Gastrocnemius medialis (tissue), 4 donors: Measurements from ENCODE around the gene KCNJ1. TPM values are rescaled to one million over a fixed set of nuclear protein-coding genes. Genes with fewer than 3 reads are reported as not detected.

Experiments used
- ATAC-seq, 2 donors: fragments of 150-250 bp; one replicate each; pipeline ENCODE4 v1.9.1; 2016
- DNase-seq, 2 donors: peaks; one replicate each; pipeline ENCODE4 v3.0.0-alpha.2; 2019
- H3K27ac ChIP-seq, 4 donors: fragments of 200-600 bp; sonication (generic); 1 replicate in 1 of 4; 2 replicates in 3 of 4; pipeline ENCODE4 v1.5.1; 2016 to 2018; ENCODE audit warnings: mild to moderate bottlenecking in 2 of 4, moderate library complexity in 1 of 4
- H3K27me3 ChIP-seq, 3 donors: fragments of 200-600 bp; sonication (generic) in 2 of 3; 1 replicate in 1 of 3; 2 replicates in 2 of 3; pipeline versions ENCODE4 v1.5.1 to v1.6.0; 2016 to 2019; ENCODE audit warnings: mild to moderate bottlenecking in 1 of 3, moderate library complexity in 1 of 3
- H3K36me3 ChIP-seq, 2 donors: fragments of 200-600 bp; sonication (generic) in 1 of 2; one replicate each; pipeline ENCODE4 v1.5.1; 2017 to 2018
- H3K4me1 ChIP-seq, 2 donors: fragments of 200-600 bp; sonication (generic) in 1 of 2; one replicate each; pipeline ENCODE4 v1.5.1; 2016 to 2017; ENCODE audit warnings: mild to moderate bottlenecking in 2 of 2
- H3K4me3 ChIP-seq, 4 donors: fragments of 200-600 bp; sonication (generic) in 3 of 4; 1 replicate in 1 of 4; 2 replicates in 3 of 4; pipeline ENCODE4 v1.5.1; 2016 to 2019; ENCODE audit warnings: mild to moderate bottlenecking in 2 of 4
- H3K9me3 ChIP-seq, 3 donors: fragments of 200-600 bp; sonication (generic) in 2 of 3; 1 replicate in 1 of 3; 2 replicates in 2 of 3; pipeline ENCODE4 v1.5.1; 2016 to 2019
- POLR2A ChIP-seq, 2 donors: fragments of 450-650 bp; IDR thresholded peaks; one replicate each; pipeline ENCODE4 v1.6.1; 2017; ENCODE audit warnings: antibody characterized with exemption in 2 of 2, mild to moderate bottlenecking in 2 of 2, moderate library complexity in 2 of 2
- in situ Hi-C, 4 donors: fragments of 200-750 bp; cut with MboI; loops; one replicate each; pipeline versions ENCODE4 v1.15.0 to v1.8.0; 2017; ENCODE audit warnings: low sequenced_read_pairs in 4 of 4
- intact Hi-C: fragments of 100-400 bp; cut with DNase I; formaldehyde crosslinking; loops from one replicate; pipeline ENCODE4 v1.15.1; 2023; ENCODE audit warnings: low total_unique reads
- total RNA-seq, 4 donors: library from RNA; depleted of rRNA; stranded (reverse); fragments of >200 nt; gene quantifications; one replicate each; pipeline versions ENCODE4 v1.1.0 to v1.2.3, GENCODE V29; 2016
- TF ChIP-seq, protein P1 (sequence below), 5 experiments: fragments of 450-650 bp in 3 of 5; fragments of 200-600 bp in 2 of 5; sonication (generic) in 2 of 5; IDR thresholded peaks in 4 of 5; conservative IDR thresholded peaks in 1 of 5; 1 replicate in 4 of 5; 2 replicates in 1 of 5; pipeline ENCODE4 v1.5.1; 2016 to 2019; ENCODE audit warnings: antibody characterized with exemption in 5 of 5, mild to moderate bottlenecking in 3 of 5, moderate library complexity in 3 of 5

KCNJ1 gene
- total RNA-seq, 4 donors from 2014 or later, result 3.1 TPM; not detected in 3

DNA sequence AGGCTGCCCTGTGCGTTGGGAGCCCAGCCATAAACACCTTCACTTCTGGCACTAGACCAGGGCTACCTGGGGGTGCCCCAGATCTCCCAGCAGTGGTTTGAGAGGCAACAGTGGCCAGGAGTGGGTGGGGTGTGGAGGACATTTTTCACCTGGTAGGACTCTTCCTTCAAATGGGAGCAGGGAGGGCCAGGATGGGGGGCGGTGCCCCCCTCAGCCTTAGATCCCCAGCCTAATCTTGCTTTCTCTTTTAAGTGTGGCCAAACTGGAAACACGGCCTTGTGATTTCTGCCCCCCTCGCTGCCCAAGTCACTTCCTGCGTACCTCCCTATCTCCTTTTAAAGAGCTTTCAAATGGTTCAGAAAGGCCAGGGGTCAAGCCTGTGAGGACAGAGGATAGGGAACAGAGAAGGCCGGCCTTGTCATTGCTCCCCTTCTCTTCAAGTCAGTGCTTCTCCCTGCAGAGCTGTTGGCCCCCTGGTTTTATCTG lies 24.9 kb upstream of the KCNJ1 start:
- TF ChIP-seq, protein P1, sequence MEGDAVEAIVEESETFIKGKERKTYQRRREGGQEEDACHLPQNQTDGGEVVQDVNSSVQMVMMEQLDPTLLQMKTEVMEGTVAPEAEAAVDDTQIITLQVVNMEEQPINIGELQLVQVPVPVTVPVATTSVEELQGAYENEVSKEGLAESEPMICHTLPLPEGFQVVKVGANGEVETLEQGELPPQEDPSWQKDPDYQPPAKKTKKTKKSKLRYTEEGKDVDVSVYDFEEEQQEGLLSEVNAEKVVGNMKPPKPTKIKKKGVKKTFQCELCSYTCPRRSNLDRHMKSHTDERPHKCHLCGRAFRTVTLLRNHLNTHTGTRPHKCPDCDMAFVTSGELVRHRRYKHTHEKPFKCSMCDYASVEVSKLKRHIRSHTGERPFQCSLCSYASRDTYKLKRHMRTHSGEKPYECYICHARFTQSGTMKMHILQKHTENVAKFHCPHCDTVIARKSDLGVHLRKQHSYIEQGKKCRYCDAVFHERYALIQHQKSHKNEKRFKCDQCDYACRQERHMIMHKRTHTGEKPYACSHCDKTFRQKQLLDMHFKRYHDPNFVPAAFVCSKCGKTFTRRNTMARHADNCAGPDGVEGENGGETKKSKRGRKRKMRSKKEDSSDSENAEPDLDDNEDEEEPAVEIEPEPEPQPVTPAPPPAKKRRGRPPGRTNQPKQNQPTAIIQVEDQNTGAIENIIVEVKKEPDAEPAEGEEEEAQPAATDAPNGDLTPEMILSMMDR (IDR thresholded peaks at IDR 0.05 in 4 of 5, conservative IDR thresholded peaks at IDR 0.05 in 1 of 5), result no peak
- TF ChIP-seq POLR2A (IDR thresholded peaks at IDR 0.05), result no peak
- no peak overlapping the region for H3K4me3 ChIP-seq
- DNase-seq (no peak), ATAC-seq (no peak)
- no peaks in the 10 kb centered on the region for H3K9me3 ChIP-seq
- H3K27ac ChIP-seq, result no peak overlapping the region
- H3K27me3 ChIP-seq, result peaks cover 9 to 33% (median 22%) of the 10 kb centered on the region in 3 donors
- in situ Hi-C loops, result loop anchor here in 1 of 4 donors (25.0 kb wide), 1 partner anchor 445 kb away; no protein-coding TSS in a partner anchor
- intact Hi-C loops, result no loop called here
- H3K36me3 ChIP-seq, result no peaks in the 10 kb centered on the region
- H3K4me1 ChIP-seq, result peaks cover 0 to 7% of the 10 kb centered on the region in 2 donors

- H3K36me3 ChIP-seq, result no peaks in the 10 kb centered on the region
- H3K27me3 ChIP-seq, result peaks cover 9 to 33% (median 22%) of the 10 kb centered on the region in 3 donors
- in situ Hi-C loops, result loop anchor here in 1 of 4 donors (25.0 kb wide), 1 partner anchor 447 kb away; no protein-coding TSS in a partner anchor
- intact Hi-C loops, result no loop called here
- H3K4me1 ChIP-seq, result peaks cover 0 to 7% of the 10 kb centered on the region in 2 donors
- no peaks in the 10 kb centered on the region for H3K9me3 ChIP-seq
- ATAC-seq (no peak), DNase-seq (no peak)
- peak within 1 kb of the TSS; percentile 24 to 60 (median 49) for H3K4me3 ChIP-seq
- TF ChIP-seq POLR2A (IDR thresholded peaks at IDR 0.05), result no peak
- TF ChIP-seq, protein P1 (IDR thresholded peaks at IDR 0.05 in 4 of 5, conservative IDR thresholded peaks at IDR 0.05 in 1 of 5), result no peak
- no peak within 1 kb of the TSS for H3K27ac ChIP-seq
Measured at GRCh38 chr11:128890543-128891368, 23.7 kb upstream of the KCNJ1 start, which contains the start of gene KCNJ5. Gene KCNJ5, plus strand, starts transcription at chr11:128891356. Its CDS starts 19,918 bp downstream, at chr11:128911274.

- Histone ChIP-seq H3K4me1 (peaks cover 0 to 7% of the 10 kb centered on the region in 2 donors), H3K27me3 (peaks cover 9 to 33% (median 22%) of the 10 kb centered on the region in 3 donors), H3K27ac (no peak overlapping the region), H3K9me3 (no peaks in the 10 kb centered on the region), H3K4me3 (peak overlapping the region; percentile 24 to 60 (median 49)), H3K36me3 (no peaks in the 10 kb centered on the region)
- DNase-seq (no peak), ATAC-seq (no peak)
- in situ Hi-C loops (loop anchor here in 1 of 4 donors (25.0 kb wide), 1 partner anchor 447 kb away; no protein-coding TSS in a partner anchor), intact Hi-C loops (no loop called here)
- TF ChIP-seq POLR2A (IDR thresholded peaks at IDR 0.05), result no peak
- TF ChIP-seq, protein P1 (IDR thresholded peaks at IDR 0.05 in 4 of 5, conservative IDR thresholded peaks at IDR 0.05 in 1 of 5), result no peak
Measured at GRCh38 chr11:128890216-128890542, 23.1 kb upstream of the KCNJ1 start.

DNA sequence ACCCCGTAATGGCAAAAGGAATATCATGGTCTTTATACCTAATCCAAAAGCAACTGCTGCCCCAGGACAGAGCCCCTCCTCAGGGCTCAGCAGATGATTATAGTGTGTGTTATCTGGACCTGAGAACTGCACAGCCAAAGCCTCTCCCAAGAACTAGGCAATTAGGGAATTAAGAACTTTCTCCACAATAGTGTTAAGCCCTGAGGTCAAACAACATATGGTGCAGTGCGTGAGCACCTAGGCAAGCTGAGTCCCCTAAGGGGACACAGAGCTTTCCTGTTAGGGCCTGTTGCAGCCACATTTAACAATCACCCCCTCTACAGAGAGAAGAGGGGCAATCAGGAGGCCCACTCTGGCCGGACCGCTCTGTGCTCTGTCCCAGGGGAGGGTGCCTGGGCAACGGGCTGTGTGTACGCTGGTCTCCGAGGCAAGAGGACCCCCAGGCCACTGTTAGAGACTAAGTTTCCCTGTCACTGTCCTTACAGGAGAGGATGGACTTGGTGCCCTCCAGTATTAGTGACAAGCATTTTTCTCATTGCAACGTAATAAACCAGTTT lies 22.6 kb upstream of the KCNJ1 start:
- Histone ChIP-seq H3K9me3 (no peaks in the 10 kb centered on the region), H3K4me3 (no peak overlapping the region), H3K4me1 (peaks cover 0 to 7% of the 10 kb centered on the region in 2 donors), H3K36me3 (no peaks in the 10 kb centered on the region), H3K27ac (no peak overlapping the region), H3K27me3 (peaks cover 9 to 33% (median 22%) of the 10 kb centered on the region in 3 donors)
- TF ChIP-seq POLR2A (IDR thresholded peaks at IDR 0.05), result no peak
- TF ChIP-seq, protein P1 (IDR thresholded peaks at IDR 0.05 in 4 of 5, conservative IDR thresholded peaks at IDR 0.05 in 1 of 5), result no peak
- DNase-seq (no peak), ATAC-seq (no peak)
- intact Hi-C loops, result loop anchor here (5.0 kb wide), 1 partner anchor 443 kb away; no protein-coding TSS in a partner anchor
- in situ Hi-C loops, result loop anchor here (5.0 to 25.0 kb wide), 3 partner anchors 63 to 448 kb away; no protein-coding TSS in a partner anchor
